H1 (cell line): Measurements from ENCODE around the gene NKAIN2. TPM values are rescaled to one million over a fixed set of nuclear protein-coding genes. Genes with fewer than 3 reads are reported as not detected.

Source experiments
- CTCF ChIA-PET: fragments of 300-600 bp; sonication (Branson Sonifier 250); formaldehyde crosslinking; loops from one replicate; lab custom pipeline; 2021; ENCODE audit not compliant: partially characterized antibody; lab: Charles Lee
- POLR2A ChIA-PET: fragments of 300-600 bp; sonication (Branson Sonifier 250); formaldehyde crosslinking; loops from one replicate; lab custom pipeline; 2021; ENCODE audit warnings: inconsistent platforms; ENCODE audit not compliant: partially characterized antibody; lab: Charles Lee
- DNase-seq, 2 experiments: peaks; one replicate each; pipeline versions ENCODE4 v3.0.0 to v3.0.0-alpha.2; 2010 to 2022; ENCODE audit warnings: low spot score in 2 of 2, low read depth in 1 of 2, mixed read lengths in 1 of 2
- FAIRE-seq: peaks from 2 replicates; lab custom pipeline; 2011; peaks lifted over from hg19 to GRCh38; lab: Jason Lieb, UNC
- H2AFZ ChIP-seq: 2 replicates; pipeline ENCODE4 v1.8.1; 2012; ENCODE audit warnings: low read length, inconsistent platforms
- H2AK5ac ChIP-seq: 2 replicates; pipeline ENCODE4 v1.6.1; 2013; ENCODE audit warnings: low read depth, low read length
- H2BK120ac ChIP-seq: replicated peaks from 2 replicates; pipeline ENCODE3; 2013; ENCODE audit warnings: low read depth, low read length, inconsistent platforms
- H2BK12ac ChIP-seq: 2 replicates; pipeline ENCODE4 v1.6.1; 2013; ENCODE audit warnings: low read depth, low read length
- H2BK15ac ChIP-seq: 2 replicates; pipeline ENCODE4 v1.6.1; 2013; ENCODE audit warnings: low read length
- H2BK20ac ChIP-seq: 2 replicates; pipeline ENCODE4 v1.6.1; 2013; ENCODE audit warnings: low read length
- H2BK5ac ChIP-seq: 2 replicates; pipeline ENCODE4 v1.6.1; 2013; ENCODE audit warnings: low read depth, low read length
- H3K14ac ChIP-seq: 2 replicates; pipeline ENCODE4 v1.6.1; 2013; ENCODE audit warnings: inconsistent platforms; ENCODE audit not compliant: insufficient read length
- H3K18ac ChIP-seq: 2 replicates; pipeline ENCODE4 v1.6.1; 2013; ENCODE audit warnings: low read length; ENCODE audit errors: extremely low read depth
- H3K23ac ChIP-seq: 2 replicates; pipeline ENCODE4 v1.6.1; 2013; ENCODE audit warnings: inconsistent platforms; ENCODE audit not compliant: insufficient read length
- H3K23me2 ChIP-seq: 2 replicates; pipeline ENCODE4 v1.6.1; 2013; ENCODE audit warnings: low read depth, low read length
- H3K27ac ChIP-seq: 2 replicates; pipeline ENCODE4 v1.6.1; 2011; ENCODE audit warnings: low read depth, low read length, inconsistent platforms
- H3K27me3 ChIP-seq, 4 experiments: replicated peaks in 1 of 4; 1 replicate in 1 of 4; 2 replicates in 3 of 4; pipeline versions ENCODE4 v1.6.1 to v1.8.1; 2011 to 2013; ENCODE audit warnings: low read length in 3 of 4, mild to moderate bottlenecking in 3 of 4, inconsistent platforms in 2 of 4, mixed read lengths in 2 of 4, moderate library complexity in 1 of 4; ENCODE audit not compliant: control insufficient read depth in 3 of 4, insufficient read depth in 3 of 4; ENCODE audit errors: extremely low read depth in 1 of 4
- H3K36me3 ChIP-seq, 4 experiments: 2 replicates each; pipeline versions ENCODE4 v1.6.1 to v1.8.1; 2011 to 2013; ENCODE audit warnings: mild to moderate bottlenecking in 4 of 4, low read length in 3 of 4, moderate library complexity in 2 of 4, control low read depth in 1 of 4, inconsistent platforms in 1 of 4; ENCODE audit not compliant: insufficient read depth in 4 of 4, control insufficient read depth in 2 of 4
- H3K4ac ChIP-seq: replicated peaks from 2 replicates; pipeline ENCODE3; 2013; ENCODE audit warnings: low read length, low read depth, mixed read lengths, inconsistent platforms; ENCODE audit not compliant: insufficient read length
- H3K4me1 ChIP-seq, 4 experiments: replicated peaks in 1 of 4; 1 replicate in 1 of 4; 2 replicates in 3 of 4; pipeline versions ENCODE4 v1.6.1 to v1.8.1; 2011 to 2013; ENCODE audit warnings: low read length in 3 of 4, inconsistent platforms in 2 of 4, mixed read lengths in 1 of 4; ENCODE audit not compliant: insufficient read depth in 4 of 4, control insufficient read depth in 3 of 4
- H3K4me2 ChIP-seq, 2 experiments: 2 replicates each; pipeline versions ENCODE4 v1.6.1 to v1.8.1; 2011 to 2013; ENCODE audit warnings: low read depth in 2 of 2, low read length in 2 of 2, control low read depth in 1 of 2, inconsistent platforms in 1 of 2, mild to moderate bottlenecking in 1 of 2; ENCODE audit not compliant: insufficient read depth in 1 of 2
- H3K4me3 ChIP-seq, 4 experiments: fragments of 200-600, 300-600 bp in 1 of 4; sonication (generic), shearing (Covaris generic), sonication (Bioruptor Twin) in 1 of 4; 2 replicates each; pipeline versions ENCODE4 v1.5.1 to v1.8.1; 2011 to 2016; ENCODE audit warnings: low read length in 4 of 4, low read depth in 3 of 4, control low read depth in 2 of 4, inconsistent platforms in 2 of 4, mild to moderate bottlenecking in 2 of 4, mixed read lengths in 1 of 4, moderate library complexity in 1 of 4; ENCODE audit not compliant: insufficient read depth in 2 of 4; ENCODE audit errors: extremely low read depth in 1 of 4
- H3K56ac ChIP-seq: replicated peaks from 2 replicates; pipeline ENCODE3; 2013; ENCODE audit warnings: low read depth, mild to moderate bottlenecking, mixed read lengths, low read length, inconsistent platforms; ENCODE audit not compliant: insufficient read length
- H3K79me1 ChIP-seq: 2 replicates; pipeline ENCODE4 v1.6.1; 2013; ENCODE audit warnings: low read depth, low read length, control low read depth
- H3K79me2 ChIP-seq, 2 experiments: 2 replicates each; pipeline versions ENCODE4 v1.6.1 to v1.8.1; 2012 to 2013; ENCODE audit warnings: low read length in 2 of 2, mild to moderate bottlenecking in 2 of 2, inconsistent platforms in 1 of 2; ENCODE audit not compliant: insufficient read depth in 2 of 2, control insufficient read depth in 1 of 2
- H3K9ac ChIP-seq, 4 experiments: replicated peaks in 1 of 4; 1 replicate in 1 of 4; 2 replicates in 3 of 4; pipeline versions ENCODE4 v1.6.1 to v1.8.1; 2011 to 2013; ENCODE audit warnings: low read depth in 3 of 4, low read length in 3 of 4, control low read depth in 2 of 4, mild to moderate bottlenecking in 2 of 4, moderate library complexity in 2 of 4, inconsistent platforms in 1 of 4; ENCODE audit errors: extremely low read depth in 1 of 4
- H3K9me3 ChIP-seq, 2 experiments: 2 replicates each; pipeline versions ENCODE4 v1.6.1 to v1.8.1; 2012 to 2013; ENCODE audit warnings: mild to moderate bottlenecking in 2 of 2, moderate library complexity in 2 of 2, control low read depth in 1 of 2, inconsistent platforms in 1 of 2, low read depth in 1 of 2, low read length in 1 of 2, mixed read lengths in 1 of 2; ENCODE audit not compliant: insufficient read depth in 2 of 2
- H4K20me1 ChIP-seq, 2 experiments: replicated peaks in 1 of 2; 2 replicates each; pipeline versions ENCODE3 to v1.8.1; 2011 to 2013; ENCODE audit warnings: inconsistent platforms in 2 of 2, low read length in 2 of 2, mild to moderate bottlenecking in 1 of 2; ENCODE audit not compliant: insufficient read depth in 2 of 2, control insufficient read depth in 1 of 2
- H4K5ac ChIP-seq: 2 replicates; pipeline ENCODE4 v1.6.1; 2013; ENCODE audit warnings: low read length, low read depth, mixed read lengths, inconsistent platforms; ENCODE audit not compliant: insufficient read length
- H4K8ac ChIP-seq: 2 replicates; pipeline ENCODE4 v1.8.0; 2013; ENCODE audit warnings: mild to moderate bottlenecking, moderate library complexity, low read length, inconsistent platforms; ENCODE audit not compliant: insufficient read depth; ENCODE audit errors: extremely low read depth
- H4K91ac ChIP-seq: replicated peaks from 2 replicates; pipeline ENCODE3; 2013; ENCODE audit warnings: low read length, mixed read lengths, inconsistent platforms; ENCODE audit not compliant: insufficient read length
- WGBS, 2 experiments: shearing (Covaris generic) in 1 of 2; methylation state at CpG; one replicate each; pipeline versions ENCODE4 v1.1.6 to v1.1.7; 2013 to 2015; ENCODE audit warnings: low lambda C conversion rate in 2 of 2, mixed read lengths in 2 of 2, inconsistent platforms in 1 of 2, low coverage in 1 of 2, missing lambda C conversion rate in 1 of 2; ENCODE audit not compliant: insufficient replicate concordance in 2 of 2, insufficient coverage in 1 of 2, insufficient read length in 1 of 2; ENCODE audit errors: extremely low coverage in 1 of 2, missing lambda C conversion rate in 1 of 2; 5-methylcytosine and 5-hydroxymethylcytosine counted together
- polyA plus RNA-seq, 7 experiments: library from polyadenylated mRNA; depleted of rRNA in 3 of 7; stranded (reverse) in 5 of 7; unstranded in 2 of 7; fragments of >200 nt in 5 of 7; fragments of 200-250 nt in 2 of 7; gene quantifications; 1 replicate in 5 of 7; 2 replicates in 1 of 7; 4 replicates in 1 of 7; pipeline versions ENCODE4 v1.2.1 to v1.2.3, GENCODE V29; 2011 to 2013; ENCODE audit warnings: missing spikeins in 2 of 7, mixed read lengths in 2 of 7
- total RNA-seq: library from RNA; stranded (reverse); fragmentation: NEBNext Ultra II Directional; extraction: Animal tissue kit (Norgen Biotek cat#: 25700); gene quantifications from 2 replicates; pipeline ENCODE4 v1.2.1, GENCODE V29; 2021

Gene NKAIN2
- total and polyA plus RNA-seq, 2 of the 8 experiments (the other 6 are each of a cell fraction or from before 2014, with no cell fraction given): 0.20 to 0.34 TPM

DNA sequence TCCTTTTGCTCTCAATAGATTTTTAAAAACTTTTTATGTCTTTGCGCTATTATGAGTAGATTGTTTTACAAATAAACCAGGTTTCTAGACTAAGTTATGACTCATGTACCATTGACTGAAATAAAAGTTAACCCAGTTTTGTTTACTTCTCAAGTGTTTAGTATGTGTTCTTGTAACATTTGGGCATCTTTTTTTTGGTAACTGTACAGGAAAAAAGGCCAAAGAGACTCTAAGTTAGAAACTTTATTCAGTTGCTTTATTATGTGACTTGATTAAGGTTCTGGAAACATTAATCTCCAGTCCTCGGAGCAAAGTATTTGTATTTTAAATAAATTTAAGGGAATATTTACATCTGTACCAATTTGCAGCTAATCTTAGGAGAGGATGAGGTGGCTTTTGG, 2.9 kb downstream of the NKAIN2 start:
- no peaks in the 10 kb centered on the region for H3K36me3 ChIP-seq
- 93% methylated on average over 2 of the region's 2 CpGs; no CpG with 5 or more reads in 1 of the 2 experiments for WGBS, 2 experiments
- no peak for FAIRE-seq

More for the DNA sequence above, 2.9 kb downstream of the NKAIN2 start:
- Histone ChIP-seq H2BK12ac (no peak overlapping the region), H4K91ac (no peak overlapping the region), H3K79me1 (no peaks in the 10 kb centered on the region), H2BK5ac (no peak overlapping the region), H3K27ac (no peak overlapping the region), H3K23ac (no peak overlapping the region), H3K4ac (no peak overlapping the region), H4K8ac (no peak overlapping the region), H3K56ac (no peak overlapping the region), H2AFZ (no peak overlapping the region), H4K5ac (no peak overlapping the region), H3K4me3 (no peak overlapping the region), H3K4me2 (no peak overlapping the region), H3K23me2 (peaks cover 8% of the 10 kb centered on the region; the same call in 1 of the 2 replicates), H2BK120ac (no peak overlapping the region), H3K9me3 (no peaks in the 10 kb centered on the region), H3K18ac (no peak overlapping the region), H4K20me1 (no peaks in the 10 kb centered on the region), H3K4me1 (no peaks in the 10 kb centered on the region; a peak in 1 of 7 replicates), H2AK5ac (no peak overlapping the region), H3K9ac (no peak overlapping the region), H3K27me3 (peaks cover 3 to 15% (median 11%) of the 10 kb centered on the region in 4 experiments), H2BK15ac (no peak overlapping the region), H3K14ac (no peak overlapping the region), H3K79me2 (no peaks in the 10 kb centered on the region), H2BK20ac (no peak overlapping the region)
- no peak for DNase-seq
- ChIA-PET POLR2A (no interaction called here), CTCF (interaction anchor here (0.8 kb wide), 1 partner anchor 353 kb away, joined by 3 read pairs; no protein-coding TSS in a partner anchor)
